HG02588 (cell line): ENCODE results near the gene ABI3.
"Not testable (repeated sequence)": the region's sequence is repeated elsewhere in the genome, so short reads cannot be mapped to it uniquely, and the experiment has no call there.

ENCODE experiments used
- ATAC-seq: cut with Tn5 transposase; IDR thresholded peaks from one replicate; pipeline ENCODE4 v1.9.1; 2021; ENCODE audit warnings: mild to moderate bottlenecking, moderate library complexity; ENCODE audit not compliant: unreplicated experiment

The ABI3 gene

GRCh38 chr17:49249292-49249794 is 38.8 kb downstream of the ABI3 start:
- no peak for ATAC-seq

DNA sequence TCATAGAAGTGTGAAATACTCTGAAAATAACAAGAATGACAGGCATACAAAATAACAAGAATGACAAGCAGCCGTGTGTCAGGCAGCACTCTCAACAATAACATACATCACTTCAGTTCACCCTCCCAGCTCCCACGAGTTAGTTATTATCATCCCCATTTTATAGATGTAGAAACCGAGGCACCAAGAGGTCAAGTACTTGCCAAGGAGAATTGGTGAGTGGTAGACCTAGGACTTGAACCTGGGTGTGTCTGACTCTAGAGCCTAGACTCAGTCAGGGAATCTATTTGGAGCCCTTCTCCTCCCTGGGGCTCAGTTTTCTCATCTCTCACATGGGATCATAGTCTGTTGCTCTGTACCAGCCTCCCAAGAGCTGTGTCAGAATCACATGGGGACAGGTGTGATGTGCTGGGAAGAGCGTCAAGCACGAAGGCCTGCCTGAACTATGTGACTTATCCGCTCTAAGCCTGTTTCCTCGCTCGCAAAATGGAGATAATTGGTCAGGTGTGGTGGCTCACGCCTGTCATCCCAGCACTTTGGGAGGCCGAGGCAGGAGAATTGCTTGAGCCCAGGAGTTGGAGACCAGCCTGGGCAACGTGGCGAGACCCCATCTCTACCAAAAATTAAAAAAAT is 39.5 kb downstream of the ABI3 start:
- ATAC-seq, result no peak

DNA sequence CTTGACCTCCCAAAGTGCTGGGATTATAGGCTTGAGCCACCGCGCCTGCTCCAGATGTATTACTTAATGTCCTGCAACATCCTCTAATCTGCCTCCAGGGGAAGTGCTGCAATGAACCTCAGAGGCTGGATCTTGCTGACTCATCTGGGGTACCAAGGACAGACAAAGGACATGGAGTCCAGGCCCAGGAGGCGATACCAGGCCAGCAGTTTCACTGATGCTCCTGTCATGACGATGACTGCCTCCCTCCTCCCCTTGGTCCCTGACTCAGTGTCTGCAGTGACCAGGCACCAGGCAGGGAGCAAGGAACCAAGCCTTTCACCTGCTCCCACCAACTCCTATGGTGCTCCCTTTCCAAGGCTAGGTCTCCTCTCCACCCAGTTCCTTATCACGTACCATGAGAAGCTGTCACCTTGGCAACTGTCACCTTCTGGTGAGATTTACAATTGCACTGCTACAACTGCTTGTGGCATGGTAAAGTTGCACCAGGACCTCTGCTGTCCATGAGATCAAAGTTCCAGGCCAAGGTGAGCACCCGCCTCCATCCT is 41.7 kb downstream of the ABI3 start:
- no peak for ATAC-seq

- ATAC-seq, result no peak
Observed at GRCh38 chr17:49254066-49254465, 43.6 kb downstream of the ABI3 start.

- ATAC-seq, result no peak
Observed at GRCh38 chr17:49255125-49255524, 44.6 kb downstream of the ABI3 start.

DNA sequence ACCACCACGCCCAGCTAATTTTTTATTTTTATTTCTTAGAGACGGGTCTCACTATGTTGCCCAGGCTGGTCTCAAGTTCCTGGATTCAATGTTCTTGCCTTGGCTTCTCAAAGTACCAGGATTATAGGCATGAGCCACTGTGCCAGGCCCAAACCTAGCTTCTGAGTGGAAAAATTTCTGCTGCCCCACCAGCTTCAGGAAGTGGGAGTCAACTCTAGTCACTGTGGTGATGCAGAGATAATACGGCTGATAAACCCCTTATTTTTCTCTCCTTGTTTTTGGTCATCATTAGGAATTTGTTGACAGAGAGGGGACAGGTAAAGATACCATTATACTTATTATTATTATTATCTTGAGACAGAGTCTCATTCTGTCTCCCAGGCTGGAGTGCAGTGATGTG is 47.9 kb downstream of the ABI3 start:
- ATAC-seq, result no peak

DNA sequence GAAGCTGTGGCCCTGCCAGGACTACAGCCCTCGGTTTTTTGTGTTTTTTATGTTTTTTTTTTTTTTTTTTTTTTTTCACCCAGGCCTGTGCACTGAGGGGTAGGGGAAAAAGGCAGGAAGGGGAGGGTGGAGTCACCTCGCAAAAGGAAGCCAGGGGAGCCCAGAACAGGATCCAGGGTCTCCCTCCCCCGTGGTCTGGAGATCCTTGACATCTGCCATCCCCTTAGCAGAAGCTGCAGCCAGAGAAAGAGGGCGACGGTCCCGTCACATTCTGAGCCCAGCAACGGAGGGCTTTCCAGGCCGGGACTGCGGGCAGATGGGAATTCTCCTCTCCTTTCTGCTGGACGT is 49.1 kb downstream of the ABI3 start:
- no peak for ATAC-seq

DNA sequence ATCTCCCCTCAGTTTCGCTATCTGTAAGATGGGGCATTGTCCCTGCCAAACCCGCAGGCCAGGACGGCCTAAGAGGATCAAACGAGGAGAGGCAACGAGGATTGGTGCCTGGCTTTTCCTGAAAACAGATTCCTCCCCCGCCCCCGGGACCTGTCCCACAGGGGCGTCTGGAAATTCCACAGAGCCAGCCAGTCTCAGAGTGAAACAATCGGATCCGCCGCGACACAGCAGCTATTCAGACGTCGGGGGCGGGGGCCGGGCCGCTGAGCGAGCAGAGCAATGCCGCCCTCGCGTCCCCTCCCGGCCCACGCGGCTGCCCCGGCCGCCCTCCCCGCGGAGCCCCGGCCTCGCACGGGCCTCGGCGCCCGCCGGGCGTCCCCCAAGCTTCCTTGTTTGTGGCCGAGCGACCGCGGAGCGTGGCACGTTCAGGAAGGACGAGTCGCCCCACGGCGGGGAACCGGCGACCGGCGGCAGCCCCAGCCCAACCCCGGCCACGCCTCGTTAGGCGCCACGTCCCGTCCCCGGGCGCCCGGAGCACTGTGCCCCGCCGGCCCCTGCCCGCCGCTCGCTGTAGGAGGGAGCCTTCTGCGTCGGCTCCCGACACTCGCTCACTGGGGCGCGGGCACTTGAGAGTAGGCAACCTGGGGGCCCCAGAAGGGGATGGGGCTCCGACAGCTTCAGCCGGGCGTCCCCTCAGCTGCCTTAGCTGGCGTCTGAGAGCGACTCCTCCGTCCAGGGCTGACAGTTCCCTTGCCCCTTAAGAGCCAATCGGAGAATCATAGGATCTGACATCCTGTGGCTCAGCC is 49.7 kb downstream of the ABI3 start:
- ATAC-seq, result peak; percentile 36

DNA sequence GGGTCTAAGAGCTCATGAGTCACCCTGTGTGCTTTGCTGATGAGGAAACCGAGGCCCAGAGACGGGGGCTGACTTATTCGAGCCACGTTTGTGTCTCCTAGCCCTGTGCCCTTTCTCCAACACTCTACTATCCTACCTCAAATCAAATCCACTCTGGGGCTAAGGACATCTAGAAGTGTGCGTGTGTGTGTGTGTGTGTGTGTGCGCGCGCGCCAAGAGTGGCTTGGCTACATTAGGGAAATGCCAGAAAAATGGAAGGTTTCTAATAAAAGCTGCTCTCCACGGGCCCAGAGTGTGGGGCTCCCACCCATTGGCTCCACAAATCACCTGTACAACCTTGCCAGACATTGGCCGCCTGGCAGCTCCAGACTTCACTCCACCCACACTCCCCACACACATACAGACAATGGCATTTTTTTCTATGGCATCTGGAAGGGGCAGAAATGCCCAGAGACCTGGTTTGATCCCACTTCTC is 50.3 kb downstream of the ABI3 start:
- no peak for ATAC-seq

- not testable (repeated sequence) for ATAC-seq
Observed at GRCh38 chr17:49261540-49261939, 51.0 kb downstream of the ABI3 start.

DNA sequence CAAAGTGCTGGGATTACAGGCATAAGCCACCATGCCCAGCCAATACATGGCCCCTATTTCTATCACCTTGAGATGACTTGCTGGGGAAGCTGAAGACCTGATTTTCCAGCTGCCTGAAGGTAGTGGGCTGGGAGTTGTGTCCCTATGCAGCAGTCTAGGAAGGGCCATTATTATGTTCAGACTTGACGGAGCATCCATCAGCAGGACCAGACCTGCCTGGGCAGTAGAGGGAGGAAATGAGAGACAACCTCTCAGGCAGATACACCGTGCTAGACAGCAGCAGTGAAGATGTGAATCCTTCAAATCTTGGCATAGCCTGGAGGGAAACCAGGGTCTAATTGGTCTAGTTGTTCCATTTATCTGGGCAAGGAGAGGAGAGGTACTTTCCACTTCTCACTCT is 55.7 kb downstream of the ABI3 start:
- no peak for ATAC-seq

DNA sequence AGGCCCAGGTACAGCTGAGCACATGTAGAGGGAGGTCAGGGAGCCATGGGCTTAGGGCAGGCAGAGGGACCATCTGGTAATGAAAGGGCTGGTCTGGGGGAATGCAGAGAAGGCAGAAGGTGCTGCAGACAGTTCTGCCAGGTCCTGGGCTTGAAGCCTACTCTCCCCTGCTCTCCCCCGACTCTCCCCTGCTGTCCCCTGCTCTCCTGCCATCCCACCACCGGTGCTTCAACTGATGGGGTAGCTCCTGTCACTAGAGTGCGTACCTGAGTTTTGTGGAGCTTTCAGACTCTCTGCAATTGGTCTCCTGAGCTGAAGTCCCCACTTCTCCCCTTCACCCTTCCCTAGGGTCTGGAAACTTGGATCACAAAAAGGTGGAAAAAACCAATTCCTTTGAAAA is 57.4 kb downstream of the ABI3 start:
- no peak for ATAC-seq

DNA sequence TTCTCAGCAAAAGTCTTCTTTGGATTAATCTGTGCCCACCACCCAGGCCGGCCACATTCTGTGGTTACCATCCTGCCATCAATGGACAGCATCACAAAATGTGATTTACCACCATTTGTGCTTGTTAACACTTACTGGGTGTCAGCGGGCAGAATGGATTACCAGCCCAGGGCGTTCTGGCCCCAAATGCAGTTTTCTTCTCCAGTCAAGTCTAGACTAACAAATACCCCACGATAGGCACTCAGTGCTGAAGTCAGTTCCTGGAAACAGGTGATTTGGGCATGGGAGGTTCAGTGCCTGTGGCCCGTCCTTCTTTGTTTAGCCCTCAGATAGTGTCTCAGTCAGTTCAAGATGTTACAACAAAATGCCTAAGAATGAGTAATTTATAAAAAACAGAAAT is 58.8 kb downstream of the ABI3 start:
- no peak for ATAC-seq
